Regular cardiac myocyte (primary cell): Measurements from ENCODE around the gene FAM241A. TPM values are rescaled to one million over a fixed set of nuclear protein-coding genes. Genes with fewer than 3 reads are reported as not detected.

Source experiments
- total RNA-seq: library from RNA; depleted of rRNA; stranded (reverse); fragments of >200 nt; gene quantifications from 2 replicates; pipeline ENCODE4 v1.2.3, GENCODE V29; 2014

Gene FAM241A
- 2.0 and 5.8 TPM in 2 replicates for total RNA-seq

DNA sequence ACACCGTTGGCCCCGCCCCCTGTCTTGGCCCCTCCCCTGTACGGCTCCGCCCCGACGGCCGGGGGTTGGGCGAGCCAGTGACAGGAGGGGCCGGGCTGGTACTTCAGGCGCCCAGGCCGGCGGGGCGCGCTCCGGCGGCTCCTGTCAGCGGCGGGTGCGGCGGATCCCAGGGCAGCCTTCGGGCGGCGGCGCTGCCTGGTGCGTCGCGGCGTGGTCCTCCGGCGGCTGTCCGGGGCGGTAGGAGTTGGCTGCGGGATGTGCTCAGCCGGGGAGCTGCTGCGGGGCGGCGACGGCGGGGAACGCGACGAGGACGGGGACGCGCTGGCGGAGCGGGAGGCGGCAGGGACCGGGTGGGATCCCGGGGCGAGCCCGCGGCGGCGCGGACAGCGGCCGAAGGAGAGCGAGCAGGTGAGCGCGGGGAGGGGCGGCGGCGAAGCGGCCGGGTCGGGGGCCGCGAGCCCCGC is at the start of gene FAM241A:
Gene FAM241A (plus strand): TSS at position 129 of the 464 bp plus-strand sequence. CDS start 127 bp downstream, at position 256.

GRCh38 chr4:112231779-112232713 is 86.8 kb downstream of the FAM241A start, which contains the start of gene AP1AR:
AP1AR (plus strand) TSS chr4:112231787; CDS start chr4:112232092, 305 bp downstream.

Other genes starting within 250 kb of the FAM241A start
- 19.4 and 29.6 TPM in 2 replicates for gene AP1AR, start 86.3 kb downstream of the FAM241A start, total RNA-seq
- gene TIFA, start 140.4 kb downstream of the FAM241A start, total RNA-seq = 4.0 and 5.9 TPM in 2 replicates
- 5.9 and 19.4 TPM in 2 replicates for gene ALPK1, start 151.9 kb downstream of the FAM241A start, total RNA-seq